HCT116 (cell line): ENCODE results near the gene IL21R. TPM values are rescaled to one million over a fixed set of nuclear protein-coding genes. Genes with fewer than 3 reads are reported as not detected.

ENCODE experiments used
- ATAC-seq: fragments of 200-7000 bp; cut with Tn5 transposase; 2 replicates; pipeline ENCODE4 v1.9.1; 2020; ENCODE audit warnings: mild to moderate bottlenecking, moderate library complexity
- BruUV-seq: library from RNA; stranded (reverse); fragments of 400-500 nt; replicated peaks from 2 replicates; lab custom pipeline; 2021; lab: Mats Ljungman, UMichigan
- CTCF ChIA-PET: fragments of 300-600 bp; sonication (Branson Sonifier 250); formaldehyde crosslinking; loops from one replicate; lab custom pipeline; 2021; ENCODE audit warnings: antibody characterized with exemption; lab: Charles Lee
- POLR2A ChIA-PET: fragments of 300-600, 350-600 bp; sonication (Branson Sonifier 250); formaldehyde crosslinking; loops from one replicate; lab custom pipeline; 2021; ENCODE audit warnings: antibody characterized with exemption; lab: Charles Lee
- RAD21 ChIA-PET, 2 experiments: fragments of 300-600 bp; sonication (Branson Sonifier 250); formaldehyde crosslinking; loops; one replicate each; lab custom pipeline; 2023; ENCODE audit warnings: low total read pairs in 2 of 2; ENCODE audit not compliant: uncharacterized antibody in 2 of 2, unreplicated experiment in 2 of 2, low non-redundant PET in 1 of 2; lab: Charles Lee
- DNase-seq: peaks from one replicate; pipeline ENCODE4 v3.0.0-alpha.2; 2010; ENCODE audit warnings: low read depth, low spot score
- H2AFZ ChIP-seq: fragments of 200-600 bp; shearing (Covaris generic), sonication (generic); 2 replicates; pipeline ENCODE4 v1.6.1; 2017; ENCODE audit warnings: low read depth, mixed run types, mixed read lengths, antibody characterized with exemption, low read length; ENCODE audit not compliant: poor library complexity, severe bottlenecking
- H3K27ac ChIP-seq: 2 replicates; pipeline ENCODE4 v1.5.1; 2012; ENCODE audit warnings: low read depth, low read length
- H3K27me3 ChIP-seq: fragments of 200-600 bp; sonication (generic); 2 replicates; pipeline ENCODE4 v1.6.1; 2016; ENCODE audit warnings: mixed run types, low read length, mixed read lengths; ENCODE audit not compliant: insufficient read depth
- H3K36me3 ChIP-seq, 2 experiments: fragments of 200-500 bp in 1 of 2; fragments of 200-600 bp in 1 of 2; sonication (Bioruptor generic) in 1 of 2; sonication (generic) in 1 of 2; 2 replicates each; pipeline versions ENCODE4 v1.5.1 to v1.6.1; 2014 to 2016; ENCODE audit warnings: low read length in 2 of 2, inconsistent platforms in 1 of 2, mixed read lengths in 1 of 2, mixed run types in 1 of 2; ENCODE audit not compliant: insufficient read depth in 2 of 2, control insufficient read depth in 1 of 2
- H3K4me1 ChIP-seq, 2 experiments: fragments of 200-600 bp in 1 of 2; sonication (generic) in 1 of 2; 2 replicates each; pipeline versions ENCODE4 v1.5.1 to v1.6.1; 2012 to 2017; ENCODE audit warnings: low read length in 2 of 2, inconsistent platforms in 1 of 2, mild to moderate bottlenecking in 1 of 2, mixed read lengths in 1 of 2, mixed run types in 1 of 2, moderate library complexity in 1 of 2; ENCODE audit not compliant: insufficient read depth in 2 of 2, control insufficient read depth in 1 of 2
- H3K4me2 ChIP-seq: fragments of 200-600 bp; sonication (generic); 2 replicates; pipeline ENCODE4 v1.6.1; 2017; ENCODE audit warnings: mixed run types, low read length, mixed read lengths
- H3K4me3 ChIP-seq, 2 experiments: fragments of 200-600 bp in 1 of 2; sonication (generic) in 1 of 2; replicated peaks in 1 of 2; 2 replicates each; pipeline ENCODE4 v1.5.1; 2011 to 2016; ENCODE audit warnings: low read length in 2 of 2, control low read depth in 1 of 2, low read depth in 1 of 2, mild to moderate bottlenecking in 1 of 2, mixed read lengths in 1 of 2, mixed run types in 1 of 2
- H3K79me2 ChIP-seq: fragments of 200-600 bp; sonication (generic); 2 replicates; pipeline ENCODE4 v1.6.1; 2017; ENCODE audit warnings: mild to moderate bottlenecking, mixed run types, low read length, moderate library complexity, mixed read lengths; ENCODE audit not compliant: insufficient read depth
- H3K9ac ChIP-seq: fragments of 200-600 bp; sonication (generic); 2 replicates; pipeline ENCODE4 v1.6.1; 2016; ENCODE audit warnings: low read length, mixed read lengths
- H3K9me2 ChIP-seq: fragments of 200-600 bp; sonication (generic), shearing (Covaris generic); 2 replicates; pipeline ENCODE4 v1.6.1; 2017; ENCODE audit warnings: mixed run types, mild to moderate bottlenecking, moderate library complexity; ENCODE audit not compliant: insufficient read depth
- H3K9me3 ChIP-seq, 2 experiments: fragments of 200-500 bp in 1 of 2; fragments of 200-600 bp in 1 of 2; sonication (Bioruptor generic) in 1 of 2; sonication (generic) in 1 of 2; 2 replicates each; pipeline ENCODE4 v1.6.1; 2014 to 2017; ENCODE audit warnings: low read length in 2 of 2, mixed read lengths in 2 of 2, inconsistent platforms in 1 of 2, low read depth in 1 of 2, mild to moderate bottlenecking in 1 of 2, mixed run types in 1 of 2, moderate library complexity in 1 of 2; ENCODE audit not compliant: control insufficient read depth in 1 of 2, insufficient read depth in 1 of 2
- H4K20me1 ChIP-seq: fragments of 200-600 bp; sonication (generic), shearing (Covaris generic); 2 replicates; pipeline ENCODE4 v1.6.1; 2017; ENCODE audit warnings: mixed run types, mild to moderate bottlenecking, moderate library complexity; ENCODE audit not compliant: insufficient read depth
- CBX3 ChIP-seq: IDR thresholded peaks from 2 replicates; pipeline ENCODE4 v1.6.1; 2012; ENCODE audit warnings: low read depth
- ELF1 ChIP-seq: IDR thresholded peaks from 2 replicates; pipeline ENCODE4 v1.6.1; 2012; ENCODE audit warnings: low read depth, borderline replicate concordance
- EZH2 ChIP-seq: fragments of 200-600 bp; sonication (generic); IDR thresholded peaks from 2 replicates; pipeline ENCODE4 v1.6.1; 2017; ENCODE audit warnings: antibody characterized with exemption, mixed run types
- SP1 ChIP-seq: IDR thresholded peaks from 2 replicates; pipeline ENCODE4 v1.6.1; 2012; ENCODE audit warnings: low read depth
- TCF7L2 ChIP-seq: IDR thresholded peaks from 2 replicates; pipeline ENCODE4 v1.7.0; 2011; ENCODE audit warnings: borderline replicate concordance, inconsistent platforms; ENCODE audit not compliant: insufficient read depth, insufficient read length; ENCODE audit errors: extremely low read depth
- intact Hi-C: fragments of 100-400 bp; cut with micrococcal nuclease; formaldehyde crosslinking; loops from 2 replicates; pipeline ENCODE4 v1.10.0; 2022
- total RNA-seq: library from RNA; stranded (reverse); gene quantifications from one replicate; pipeline ENCODE4 v1.2.1, GENCODE V29; 2021; ENCODE audit not compliant: unreplicated experiment
- TF ChIP-seq, protein P1 (sequence below): IDR thresholded peaks from 2 replicates; pipeline ENCODE4 v1.6.1; 2012
- TF ChIP-seq, protein P2 (sequence below): IDR thresholded peaks from 2 replicates; pipeline ENCODE4 v1.6.1; 2012; ENCODE audit warnings: low read depth

Gene IL21R
- total RNA-seq, 1 experiment from 2014 or later, result 1.2 TPM

DNA sequence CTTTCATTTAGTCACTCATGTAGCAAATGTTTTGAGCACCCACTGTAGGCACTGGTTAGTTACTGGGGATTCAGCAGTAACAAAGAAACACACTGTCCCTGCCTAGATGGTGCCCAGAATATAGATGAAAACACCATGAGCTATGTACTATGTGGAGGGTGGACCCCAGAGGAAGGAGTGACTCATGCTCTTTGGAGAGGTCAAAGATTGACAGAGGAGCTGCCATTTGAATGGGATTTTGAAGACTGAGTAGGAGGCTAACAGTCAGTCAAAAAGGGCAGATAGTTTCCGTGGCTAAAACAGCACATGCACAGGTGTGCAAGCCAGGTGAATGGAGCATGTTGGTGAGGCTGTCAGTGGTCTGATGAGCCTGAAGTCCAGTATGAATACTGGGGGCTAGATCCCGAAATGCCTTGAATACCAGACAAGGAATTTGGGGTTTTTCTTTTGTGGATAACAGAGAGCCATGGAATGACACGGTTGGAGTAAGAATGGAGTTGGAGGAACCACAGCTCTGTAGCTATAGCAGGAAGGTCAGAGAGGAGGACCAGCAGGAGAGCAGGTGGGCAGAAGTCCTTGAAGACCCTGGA is 6.1 kb downstream of the IL21R start:
- H3K4me3 ChIP-seq, result no peak overlapping the region
- TF ChIP-seq ELF1 (no peak), CBX3 (no peak), EZH2 (no peak), TCF7L2 (no peak), SP1 (no peak)
- TF ChIP-seq, protein P1, sequence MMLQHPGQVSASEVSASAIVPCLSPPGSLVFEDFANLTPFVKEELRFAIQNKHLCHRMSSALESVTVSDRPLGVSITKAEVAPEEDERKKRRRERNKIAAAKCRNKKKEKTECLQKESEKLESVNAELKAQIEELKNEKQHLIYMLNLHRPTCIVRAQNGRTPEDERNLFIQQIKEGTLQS, result no peak
- TF ChIP-seq, protein P2, sequence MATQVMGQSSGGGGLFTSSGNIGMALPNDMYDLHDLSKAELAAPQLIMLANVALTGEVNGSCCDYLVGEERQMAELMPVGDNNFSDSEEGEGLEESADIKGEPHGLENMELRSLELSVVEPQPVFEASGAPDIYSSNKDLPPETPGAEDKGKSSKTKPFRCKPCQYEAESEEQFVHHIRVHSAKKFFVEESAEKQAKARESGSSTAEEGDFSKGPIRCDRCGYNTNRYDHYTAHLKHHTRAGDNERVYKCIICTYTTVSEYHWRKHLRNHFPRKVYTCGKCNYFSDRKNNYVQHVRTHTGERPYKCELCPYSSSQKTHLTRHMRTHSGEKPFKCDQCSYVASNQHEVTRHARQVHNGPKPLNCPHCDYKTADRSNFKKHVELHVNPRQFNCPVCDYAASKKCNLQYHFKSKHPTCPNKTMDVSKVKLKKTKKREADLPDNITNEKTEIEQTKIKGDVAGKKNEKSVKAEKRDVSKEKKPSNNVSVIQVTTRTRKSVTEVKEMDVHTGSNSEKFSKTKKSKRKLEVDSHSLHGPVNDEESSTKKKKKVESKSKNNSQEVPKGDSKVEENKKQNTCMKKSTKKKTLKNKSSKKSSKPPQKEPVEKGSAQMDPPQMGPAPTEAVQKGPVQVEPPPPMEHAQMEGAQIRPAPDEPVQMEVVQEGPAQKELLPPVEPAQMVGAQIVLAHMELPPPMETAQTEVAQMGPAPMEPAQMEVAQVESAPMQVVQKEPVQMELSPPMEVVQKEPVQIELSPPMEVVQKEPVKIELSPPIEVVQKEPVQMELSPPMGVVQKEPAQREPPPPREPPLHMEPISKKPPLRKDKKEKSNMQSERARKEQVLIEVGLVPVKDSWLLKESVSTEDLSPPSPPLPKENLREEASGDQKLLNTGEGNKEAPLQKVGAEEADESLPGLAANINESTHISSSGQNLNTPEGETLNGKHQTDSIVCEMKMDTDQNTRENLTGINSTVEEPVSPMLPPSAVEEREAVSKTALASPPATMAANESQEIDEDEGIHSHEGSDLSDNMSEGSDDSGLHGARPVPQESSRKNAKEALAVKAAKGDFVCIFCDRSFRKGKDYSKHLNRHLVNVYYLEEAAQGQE, result no peak
- H4K20me1 ChIP-seq, result no peaks in the 10 kb centered on the region
- peaks cover 6 to 10% of the 10 kb centered on the region in 2 experiments; a peak in 3 of 4 replicates for H3K4me1 ChIP-seq
- H3K9me2 ChIP-seq, result no peaks in the 10 kb centered on the region
- CTCF ChIA-PET, result no interaction called here
- H3K4me2 ChIP-seq, result no peak overlapping the region; the same call in 1 of the 2 replicates
- no peak overlapping the region for H3K9ac ChIP-seq
- H3K27ac ChIP-seq, result no peak overlapping the region
- RAD21 ChIA-PET, result no interaction called here
- POLR2A ChIA-PET, result no interaction called here
- no TSS peak for BruUV-seq
- DNase-seq, result no peak
- intact Hi-C loops, result no loop called here
- H3K36me3 ChIP-seq, result no peaks in the 10 kb centered on the region
- H2AFZ ChIP-seq, result peak overlapping the region; percentile 26
- H3K27me3 ChIP-seq, result no peaks in the 10 kb centered on the region
- no peaks in the 10 kb centered on the region for H3K9me3 ChIP-seq
- ATAC-seq, result peak; percentile 53
- H3K79me2 ChIP-seq, result no peaks in the 10 kb centered on the region
